Dedifferentiated amniotic fluid mesenchymal stem cell (primary cell): ENCODE measurements around the gene TSPO.

Source experiments
- DNase-seq: peaks from one replicate; pipeline ENCODE4 v3.0.0-alpha.2; 2016; ENCODE audit errors: extremely low spot score

Gene TSPO

GRCh38 chr22:43179146-43179910, 28.0 kb downstream of the TSPO start:
- DNase-seq = no peak

GRCh38 chr22:43179911-43180195, 28.5 kb downstream of the TSPO start:
- DNase-seq = no peak

GRCh38 chr22:43180670-43181069, 29.3 kb downstream of the TSPO start:
- no peak for DNase-seq

- DNase-seq = no peak
These were observed 30.1 kb downstream of the TSPO start for GRCh38 chr22:43181321-43182076.

- no peak for DNase-seq
These were observed 30.8 kb downstream of the TSPO start for GRCh38 chr22:43182118-43182517.

- DNase-seq = no peak
These were observed 31.4 kb downstream of the TSPO start for GRCh38 chr22:43182726-43183125.

GRCh38 chr22:43183496-43184277, 32.3 kb downstream of the TSPO start:
- no peak for DNase-seq

GRCh38 chr22:43185860-43186261, 34.5 kb downstream of the TSPO start:
- no peak for DNase-seq

GRCh38 chr22:43186272-43187170, 35.2 kb downstream of the TSPO start, which contains the start of gene TTLL12:
TTLL12 (minus strand) TSS chr22:43187134; CDS start chr22:43187069, 65 bp downstream.
- no peak for DNase-seq

GRCh38 chr22:43187171-43188099, 36.1 kb downstream of the TSPO start:
- DNase-seq = peak; percentile 78

- DNase-seq = no peak
These were observed 37.6 kb downstream of the TSPO start for GRCh38 chr22:43188829-43189545.

GRCh38 chr22:43191831-43192230, 40.5 kb downstream of the TSPO start:
- no peak for DNase-seq

- no peak for DNase-seq
These were observed 46.0 kb downstream of the TSPO start for GRCh38 chr22:43197271-43197941.

GRCh38 chr22:43198126-43198525, 46.8 kb downstream of the TSPO start:
- no peak for DNase-seq

GRCh38 chr22:43198936-43199335, 47.6 kb downstream of the TSPO start:
- DNase-seq = no peak

- no peak for DNase-seq
These were observed 48.2 kb downstream of the TSPO start for GRCh38 chr22:43199541-43199940.

- no peak for DNase-seq
These were observed 48.7 kb downstream of the TSPO start for GRCh38 chr22:43200031-43200430.

GRCh38 chr22:43200555-43200954, 49.2 kb downstream of the TSPO start:
- no peak for DNase-seq
